Smooth muscle cell (in vitro differentiated cells): ENCODE data around the gene RDX. TPM values are rescaled to one million over a fixed set of nuclear protein-coding genes. Genes with fewer than 3 reads are reported as not detected.

Experiments
- DNase-seq: peaks from one replicate; lab custom pipeline; 2025; ENCODE audit not compliant: unreplicated experiment; lab: John Stamatoyannopoulos, UW
- H2AFZ ChIP-seq: fragments of 200-600 bp; sonication (generic); 2 replicates; pipeline ENCODE4 v1.6.0; 2016; ENCODE audit warnings: antibody characterized with exemption, low read depth, mild to moderate bottlenecking
- H3F3A ChIP-seq: fragments of 200-600 bp; sonication (generic); 2 replicates; pipeline ENCODE4 v1.6.0; 2017; ENCODE audit warnings: antibody characterized with exemption, low read depth
- H3K27ac ChIP-seq: fragments of 200-600 bp; sonication (generic); 2 replicates; pipeline ENCODE4 v1.5.1; 2016; ENCODE audit warnings: low read depth, mild to moderate bottlenecking
- H3K27me3 ChIP-seq: fragments of 200-600 bp; sonication (generic); 2 replicates; pipeline ENCODE4 v1.6.1; 2016; ENCODE audit warnings: low read depth, mild to moderate bottlenecking
- H3K36me3 ChIP-seq: fragments of 200-600 bp; sonication (generic); 2 replicates; pipeline ENCODE4 v1.5.1; 2016; ENCODE audit warnings: low read depth
- H3K4me1 ChIP-seq: fragments of 200-600 bp; sonication (generic); 2 replicates; pipeline ENCODE4 v1.5.1; 2016; ENCODE audit warnings: low read depth
- H3K4me2 ChIP-seq: fragments of 200-600 bp; sonication (generic); 2 replicates; pipeline ENCODE4 v1.6.0; 2016; ENCODE audit warnings: mild to moderate bottlenecking
- H3K4me3 ChIP-seq: fragments of 200-600 bp; sonication (generic); 2 replicates; pipeline ENCODE4 v1.5.1; 2016; ENCODE audit warnings: mild to moderate bottlenecking
- H3K79me2 ChIP-seq: fragments of 200-600 bp; sonication (generic); 2 replicates; pipeline ENCODE4 v1.6.0; 2016; ENCODE audit warnings: low read depth, mild to moderate bottlenecking
- H3K9ac ChIP-seq: fragments of 200-600 bp; sonication (generic); 2 replicates; pipeline ENCODE4 v1.6.0; 2016; ENCODE audit warnings: low read depth
- H3K9me3 ChIP-seq: fragments of 200-600 bp; sonication (generic); replicated peaks from 2 replicates; pipeline ENCODE4 v1.5.1; 2016; ENCODE audit warnings: low read depth
- H4K20me1 ChIP-seq: fragments of 200-600 bp; sonication (generic); 2 replicates; pipeline ENCODE4 v1.6.0; 2016; ENCODE audit warnings: low read depth
- WGBS: methylation state at CpG from one replicate; pipeline ENCODE4 v1.1.7; 2016; ENCODE audit warnings: low lambda C conversion rate; 5-methylcytosine and 5-hydroxymethylcytosine counted together
- polyA plus RNA-seq: library from polyadenylated mRNA; unstranded; fragments of >200 nt; fragmentation: Nextera tagmentation; extraction: Ambion mirVana; gene quantifications from 2 replicates; pipeline ENCODE4 v1.2.1, GENCODE V29; 2016
- total RNA-seq: library from RNA; depleted of rRNA; stranded (reverse); fragments of >200 nt; gene quantifications from 2 replicates; pipeline ENCODE4 v1.2.3, GENCODE V29; 2014
- TF ChIP-seq, protein P1 (sequence below): fragments of 200-600 bp; sonication (generic); IDR thresholded peaks from 2 replicates; pipeline ENCODE4 v1.5.1; 2017; ENCODE audit warnings: borderline replicate concordance, mild to moderate bottlenecking, antibody characterized with exemption; ENCODE audit not compliant: insufficient read depth, poor library complexity, severe bottlenecking

RDX gene
- total and polyA plus RNA-seq, 2 experiments from 2014 or later: 137 to 165 TPM

DNA sequence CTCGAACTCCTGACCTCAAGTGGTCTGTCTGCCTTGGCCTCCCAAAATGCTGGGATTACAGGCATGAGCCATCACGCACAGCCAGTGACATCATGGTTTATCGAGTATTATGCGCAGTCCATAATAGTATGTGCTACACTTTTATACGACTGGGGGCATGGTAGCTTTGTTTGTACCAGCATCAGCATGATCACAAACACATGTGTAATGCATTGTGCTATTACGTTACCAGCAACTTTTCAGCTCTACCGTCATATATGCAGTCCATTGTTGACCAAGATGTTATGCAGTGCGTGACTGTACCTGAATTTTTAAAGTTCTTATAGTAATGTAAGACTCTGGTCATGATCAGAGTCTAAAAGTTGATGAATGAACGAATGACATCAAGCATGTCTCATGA lies 135.4 kb downstream of the RDX start:
- H3K4me2 ChIP-seq: no peak overlapping the region
- H2AFZ ChIP-seq: no peak overlapping the region
- H3K27me3 ChIP-seq: no peaks in the 10 kb centered on the region
- H3K9ac ChIP-seq: no peak overlapping the region
- H3K9me3 ChIP-seq: no peaks in the 10 kb centered on the region
- no peak for DNase-seq
- H3K36me3 ChIP-seq: no peaks in the 10 kb centered on the region
- H3K27ac ChIP-seq: no peak overlapping the region
- no peaks in the 10 kb centered on the region for H4K20me1 ChIP-seq
- H3K4me3 ChIP-seq: no peak overlapping the region
- H3K79me2 ChIP-seq: no peaks in the 10 kb centered on the region
- no peaks in the 10 kb centered on the region for H3F3A ChIP-seq
- WGBS: over 99% methylated on average over 9 of the region's 9 CpGs
- TF ChIP-seq, protein P1, sequence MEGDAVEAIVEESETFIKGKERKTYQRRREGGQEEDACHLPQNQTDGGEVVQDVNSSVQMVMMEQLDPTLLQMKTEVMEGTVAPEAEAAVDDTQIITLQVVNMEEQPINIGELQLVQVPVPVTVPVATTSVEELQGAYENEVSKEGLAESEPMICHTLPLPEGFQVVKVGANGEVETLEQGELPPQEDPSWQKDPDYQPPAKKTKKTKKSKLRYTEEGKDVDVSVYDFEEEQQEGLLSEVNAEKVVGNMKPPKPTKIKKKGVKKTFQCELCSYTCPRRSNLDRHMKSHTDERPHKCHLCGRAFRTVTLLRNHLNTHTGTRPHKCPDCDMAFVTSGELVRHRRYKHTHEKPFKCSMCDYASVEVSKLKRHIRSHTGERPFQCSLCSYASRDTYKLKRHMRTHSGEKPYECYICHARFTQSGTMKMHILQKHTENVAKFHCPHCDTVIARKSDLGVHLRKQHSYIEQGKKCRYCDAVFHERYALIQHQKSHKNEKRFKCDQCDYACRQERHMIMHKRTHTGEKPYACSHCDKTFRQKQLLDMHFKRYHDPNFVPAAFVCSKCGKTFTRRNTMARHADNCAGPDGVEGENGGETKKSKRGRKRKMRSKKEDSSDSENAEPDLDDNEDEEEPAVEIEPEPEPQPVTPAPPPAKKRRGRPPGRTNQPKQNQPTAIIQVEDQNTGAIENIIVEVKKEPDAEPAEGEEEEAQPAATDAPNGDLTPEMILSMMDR: no peak
- no peaks in the 10 kb centered on the region for H3K4me1 ChIP-seq

DNA sequence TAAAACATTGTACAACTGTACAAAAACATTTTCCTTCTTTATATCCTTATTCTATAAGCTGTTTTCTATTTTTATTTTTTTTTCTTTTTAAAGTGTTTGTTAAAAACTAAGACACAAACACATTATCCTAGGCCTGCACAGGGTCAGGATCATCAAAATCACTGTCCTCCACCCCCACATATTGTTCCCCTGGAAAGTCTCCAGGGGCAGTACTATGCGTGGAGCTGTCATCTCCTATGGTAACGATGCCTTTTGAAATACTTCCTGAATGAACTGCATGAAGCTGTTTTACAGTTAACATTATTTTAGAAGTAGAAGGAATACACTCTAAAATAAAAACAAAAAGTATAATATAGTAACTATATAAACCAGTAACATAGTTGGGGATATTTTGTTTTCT lies 136.0 kb downstream of the RDX start:
- H4K20me1 ChIP-seq: no peaks in the 10 kb centered on the region

DNA sequence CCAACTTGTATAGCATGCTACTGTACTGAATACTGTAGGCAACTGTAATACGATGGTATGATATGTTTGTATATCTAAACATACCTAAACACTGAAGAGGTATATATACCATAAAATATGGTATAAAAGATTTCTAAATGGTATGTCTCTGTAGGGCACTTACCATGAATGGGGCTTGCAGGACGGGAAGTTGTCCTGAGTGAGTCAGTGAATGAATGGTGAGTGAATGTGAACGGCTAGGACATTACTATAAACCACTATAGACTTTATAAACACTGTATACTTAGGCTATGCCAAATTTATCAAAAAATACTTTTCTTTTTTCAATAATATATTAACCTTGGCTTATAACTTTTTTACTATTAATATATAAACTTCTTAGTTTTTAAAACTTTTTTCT lies 136.4 kb downstream of the RDX start:
- Histone ChIP-seq H3K27me3 (no peaks in the 10 kb centered on the region), H3K4me2 (no peak overlapping the region), H3F3A (no peaks in the 10 kb centered on the region), H3K79me2 (no peaks in the 10 kb centered on the region), H3K4me1 (no peaks in the 10 kb centered on the region), H4K20me1 (no peaks in the 10 kb centered on the region), H3K9me3 (no peaks in the 10 kb centered on the region), H3K4me3 (no peak overlapping the region), H3K36me3 (no peaks in the 10 kb centered on the region), H3K27ac (no peak overlapping the region), H3K9ac (no peak overlapping the region), H2AFZ (no peak overlapping the region)
- TF ChIP-seq, protein P1: no peak
- DNase-seq: no peak
- 92% methylated on average over 3 of the region's 3 CpGs for WGBS

More for the DNA sequence above, 136.0 kb downstream of the RDX start:
- DNase-seq: no peak
- H3K4me1 ChIP-seq: no peaks in the 10 kb centered on the region
- TF ChIP-seq, protein P1: no peak
- no peak overlapping the region for H3K4me2 ChIP-seq
- no peaks in the 10 kb centered on the region for H3K9me3 ChIP-seq
- WGBS: 81% methylated on average over 2 of the region's 2 CpGs
- H3K27ac ChIP-seq: no peak overlapping the region
- no peaks in the 10 kb centered on the region for H3K27me3 ChIP-seq
- no peaks in the 10 kb centered on the region for H3K36me3 ChIP-seq
- H3F3A ChIP-seq: no peaks in the 10 kb centered on the region
- H3K79me2 ChIP-seq: no peaks in the 10 kb centered on the region
- no peak overlapping the region for H3K4me3 ChIP-seq
- H2AFZ ChIP-seq: no peak overlapping the region
- no peak overlapping the region for H3K9ac ChIP-seq

GRCh38 chr11:110159476-110159875 lies 136.9 kb downstream of the RDX start:
- no peak overlapping the region for H3K27ac ChIP-seq
- H3K79me2 ChIP-seq: no peaks in the 10 kb centered on the region
- DNase-seq: no peak
- no peaks in the 10 kb centered on the region for H3K4me1 ChIP-seq
- no peaks in the 10 kb centered on the region for H3K36me3 ChIP-seq
- no peaks in the 10 kb centered on the region for H3K9me3 ChIP-seq
- H3K4me2 ChIP-seq: no peak overlapping the region
- H3K4me3 ChIP-seq: no peak overlapping the region
- no peaks in the 10 kb centered on the region for H3F3A ChIP-seq
- TF ChIP-seq, protein P1: no peak
- H3K27me3 ChIP-seq: no peaks in the 10 kb centered on the region
- H3K9ac ChIP-seq: no peak overlapping the region
- 96% methylated on average over 1 of the region's 1 CpG for WGBS
- no peak overlapping the region for H2AFZ ChIP-seq
- H4K20me1 ChIP-seq: no peaks in the 10 kb centered on the region
